AG10803 (cell line): ENCODE results near the gene MAN1A1.

Experiments
- DNase-seq: peaks from one replicate; pipeline ENCODE4 v3.0.0; 2010; ENCODE audit warnings: low read depth
- H3K4me3 ChIP-seq: 2 replicates; pipeline ENCODE4 v1.5.1; 2011; ENCODE audit warnings: mild to moderate bottlenecking, low read length, control low read depth
- CTCF ChIP-seq: conservative IDR thresholded peaks from 2 replicates; pipeline ENCODE4 v1.5.1; 2011; ENCODE audit warnings: mild to moderate bottlenecking, low read length, control low read depth, inconsistent platforms

MAN1A1 gene

GRCh38 chr6:119333063-119333609 is 16.4 kb downstream of the MAN1A1 start:
- DNase-seq = no peak
- no peak for TF ChIP-seq CTCF
- no peak overlapping the region for H3K4me3 ChIP-seq

GRCh38 chr6:119331663-119332286 is 17.8 kb downstream of the MAN1A1 start:
- no peak for DNase-seq
- H3K4me3 ChIP-seq = no peak overlapping the region
- no peak for TF ChIP-seq CTCF

GRCh38 chr6:119330520-119331113 is 18.9 kb downstream of the MAN1A1 start:
- no peak overlapping the region for H3K4me3 ChIP-seq
- DNase-seq = no peak
- no peak for TF ChIP-seq CTCF

GRCh38 chr6:119329794-119330180 is 19.8 kb downstream of the MAN1A1 start:
- no peak for DNase-seq
- TF ChIP-seq CTCF = no peak
- H3K4me3 ChIP-seq = no peak overlapping the region

GRCh38 chr6:119328892-119329793 is 20.4 kb downstream of the MAN1A1 start:
- H3K4me3 ChIP-seq = no peak overlapping the region
- TF ChIP-seq CTCF = no peak
- no peak for DNase-seq

GRCh38 chr6:119328254-119328653 is 21.3 kb downstream of the MAN1A1 start:
- no peak for DNase-seq
- no peak overlapping the region for H3K4me3 ChIP-seq
- no peak for TF ChIP-seq CTCF
